ENCODE measurements around the gene GALNT10. TPM values are rescaled to one million over a fixed set of nuclear protein-coding genes. Genes with fewer than 3 reads are reported as not detected.

GALNT10 gene
- total RNA-seq, 4 donors from 2014 or later, result 35.9 to 59.4 (median 46.8) TPM

- Histone ChIP-seq H3K27me3 (no peaks in the 10 kb centered on the region), H3K27ac (peak overlapping the region in 2 of 4 donors; percentile 52 to 62), H3K9me3 (no peaks in the 10 kb centered on the region), H3K36me3 (peaks cover 0 to 28% (median 0%) of the 10 kb centered on the region in 3 donors), H3K4me1 (peaks cover 0 to 3% (median 0%) of the 10 kb centered on the region in 4 donors), H3K4me3 (no peak overlapping the region)
- no peak for TF ChIP-seq POLR2A (IDR thresholded peaks at IDR 0.05)
- peak in 2 of 3 donors; percentile 80 to 83 for DNase-seq
These were observed 194.1 kb downstream of the GALNT10 start for GRCh38 chr5:154384480-154385235.

- peaks cover 0 to 3% (median 0%) of the 10 kb centered on the region in 4 donors for H3K4me1 ChIP-seq
- H3K27ac ChIP-seq, result peak overlapping the region in 2 of 4 donors; percentile 52 to 62
- H3K27me3 ChIP-seq, result no peaks in the 10 kb centered on the region
- H3K36me3 ChIP-seq, result peaks cover 0 to 28% (median 0%) of the 10 kb centered on the region in 3 donors
- DNase-seq, result peak in 2 of 3 donors; percentile 84 to 85
- H3K4me3 ChIP-seq, result no peak overlapping the region
- no peak for TF ChIP-seq CTCF (IDR thresholded peaks at IDR 0.05)
- TF ChIP-seq POLR2A (IDR thresholded peaks at IDR 0.05), result no peak
- no peaks in the 10 kb centered on the region for H3K9me3 ChIP-seq
These were observed 194.6 kb downstream of the GALNT10 start for GRCh38 chr5:154385236-154385512.

- TF ChIP-seq CTCF (IDR thresholded peaks at IDR 0.05) (no peak), POLR2A (IDR thresholded peaks at IDR 0.05) (no peak)
- no peaks in the 10 kb centered on the region for H3K27me3 ChIP-seq
- peaks cover 0 to 3% (median 0%) of the 10 kb centered on the region in 4 donors for H3K4me1 ChIP-seq
- DNase-seq, result no peak
- H3K27ac ChIP-seq, result no peak overlapping the region
- no peak overlapping the region for H3K4me3 ChIP-seq
- H3K36me3 ChIP-seq, result peaks cover 0 to 27% (median 0%) of the 10 kb centered on the region in 3 donors
- no peaks in the 10 kb centered on the region for H3K9me3 ChIP-seq
These were observed 196.6 kb downstream of the GALNT10 start for GRCh38 chr5:154386952-154387629.

GRCh38 chr5:154388842-154389241 lies 198.3 kb downstream of the GALNT10 start:
- no peaks in the 10 kb centered on the region for H3K9me3 ChIP-seq
- no peak for DNase-seq
- no peak overlapping the region for H3K27ac ChIP-seq
- H3K27me3 ChIP-seq, result no peaks in the 10 kb centered on the region
- no peak overlapping the region for H3K4me3 ChIP-seq
- H3K4me1 ChIP-seq, result peaks cover 0 to 3% (median 0%) of the 10 kb centered on the region in 4 donors
- peaks cover 0 to 20% (median 0%) of the 10 kb centered on the region in 3 donors for H3K36me3 ChIP-seq
- TF ChIP-seq CTCF (IDR thresholded peaks at IDR 0.05) (no peak), POLR2A (IDR thresholded peaks at IDR 0.05) (no peak)

- DNase-seq, result no peak
- Histone ChIP-seq H3K27ac (no peak overlapping the region), H3K9me3 (no peaks in the 10 kb centered on the region), H3K36me3 (peaks cover 0 to 20% (median 0%) of the 10 kb centered on the region in 3 donors), H3K4me1 (no peaks in the 10 kb centered on the region), H3K4me3 (no peak overlapping the region), H3K27me3 (no peaks in the 10 kb centered on the region)
- no peak for TF ChIP-seq CTCF (IDR thresholded peaks at IDR 0.05)
- no peak for TF ChIP-seq POLR2A (IDR thresholded peaks at IDR 0.05)
These were observed 199.6 kb downstream of the GALNT10 start for GRCh38 chr5:154390096-154390495.

- TF ChIP-seq CTCF (IDR thresholded peaks at IDR 0.05), result no peak
- no peak for TF ChIP-seq POLR2A (IDR thresholded peaks at IDR 0.05)
- no peaks in the 10 kb centered on the region for H3K9me3 ChIP-seq
- no peak for DNase-seq
- no peak overlapping the region for H3K27ac ChIP-seq
- H3K4me1 ChIP-seq, result peaks cover 0 to 4% (median 0%) of the 10 kb centered on the region in 4 donors
- no peak overlapping the region for H3K4me3 ChIP-seq
- H3K27me3 ChIP-seq, result no peaks in the 10 kb centered on the region
- H3K36me3 ChIP-seq, result peaks cover 0 to 20% (median 0%) of the 10 kb centered on the region in 3 donors
These were observed 200.3 kb downstream of the GALNT10 start for GRCh38 chr5:154390746-154391359.
